HG03558 (cell line): ENCODE measurements around the gene GPR35.
"Not testable (repeated sequence)": the region's sequence is repeated elsewhere in the genome, so short reads cannot be mapped to it uniquely, and the experiment has no call there.

Source experiments
- ATAC-seq: cut with Tn5 transposase; IDR thresholded peaks from one replicate; pipeline ENCODE4 v1.9.1; 2021; ENCODE audit warnings: moderate number of reproducible peaks; ENCODE audit not compliant: unreplicated experiment; ENCODE audit errors: extremely low read depth

Gene GPR35

GRCh38 chr2:240648155-240648649 is 22.9 kb downstream of the GPR35 start:
- no peak for ATAC-seq

- ATAC-seq, result no peak
These were observed 23.5 kb downstream of the GPR35 start for GRCh38 chr2:240648650-240649275.

GRCh38 chr2:240649331-240649730 is 24.1 kb downstream of the GPR35 start:
- ATAC-seq, result no peak

GRCh38 chr2:240650254-240650965 is 25.1 kb downstream of the GPR35 start:
- no peak for ATAC-seq

GRCh38 chr2:240651185-240651584 is 25.9 kb downstream of the GPR35 start:
- ATAC-seq, result no peak

GRCh38 chr2:240655931-240656886 is 30.9 kb downstream of the GPR35 start:
- ATAC-seq, result no peak

- not testable (repeated sequence) for ATAC-seq
These were observed 34.6 kb downstream of the GPR35 start for GRCh38 chr2:240659883-240660282.

- ATAC-seq, result no peak
These were observed 37.4 kb downstream of the GPR35 start for GRCh38 chr2:240662681-240663080.

- ATAC-seq, result no peak
These were observed 38.4 kb downstream of the GPR35 start for GRCh38 chr2:240663546-240664190.

GRCh38 chr2:240664622-240665021 is 39.3 kb downstream of the GPR35 start:
- no peak for ATAC-seq

GRCh38 chr2:240670402-240670801 is 45.1 kb downstream of the GPR35 start:
- no peak for ATAC-seq

GRCh38 chr2:240670950-240671349 is 45.7 kb downstream of the GPR35 start:
- no peak for ATAC-seq

GRCh38 chr2:240672076-240672700 is 46.9 kb downstream of the GPR35 start:
- no peak for ATAC-seq

GRCh38 chr2:240672701-240673190 is 47.5 kb downstream of the GPR35 start:
- no peak for ATAC-seq

GRCh38 chr2:240674461-240675184 is 49.3 kb downstream of the GPR35 start:
- not testable (repeated sequence) for ATAC-seq

GRCh38 chr2:240675345-240675744 is 50.1 kb downstream of the GPR35 start:
- not testable (repeated sequence) for ATAC-seq

GRCh38 chr2:240678043-240678442 is 52.8 kb downstream of the GPR35 start:
- not testable (repeated sequence) for ATAC-seq

GRCh38 chr2:240678909-240679308 is 53.6 kb downstream of the GPR35 start:
- not testable (repeated sequence) for ATAC-seq

GRCh38 chr2:240680185-240680584 is 54.9 kb downstream of the GPR35 start:
- ATAC-seq, result not testable (repeated sequence)
